Ovary (tissue), 3 donors: ENCODE data around the gene MCF2L.

Experiments used
- CTCF ChIP-seq, 3 donors: fragments of 450-650 bp in 2 of 3; fragments of 200-600 bp in 1 of 3; IDR thresholded peaks; one replicate each; pipeline versions ENCODE4 v1.5.1 to v1.8.0; 2016 to 2022; ENCODE audit warnings: antibody characterized with exemption in 3 of 3, mild to moderate bottlenecking in 1 of 3
- EP300 ChIP-seq: sonication (generic); formaldehyde crosslinking; IDR thresholded peaks from one replicate; pipeline ENCODE4 v1.6.1; 2017; ENCODE audit warnings: antibody characterized with exemption
- donor health status: DM: no; HTN: no; CAD: no.

- TF ChIP-seq CTCF (IDR thresholded peaks at IDR 0.05) (no peak), EP300 (no peak)
These were observed 15.5 kb downstream of the MCF2L start for GRCh38 chr13:112984501-112984900.
